ENCODE data around the gene CDK19. TPM values are rescaled to one million over a fixed set of nuclear protein-coding genes. Genes with fewer than 3 reads are reported as not detected.

The CDK19 gene
- total and polyA plus RNA-seq, 4 experiments from 2014 or later = 1.0 to 24.3 (median 13.2) TPM

DNA sequence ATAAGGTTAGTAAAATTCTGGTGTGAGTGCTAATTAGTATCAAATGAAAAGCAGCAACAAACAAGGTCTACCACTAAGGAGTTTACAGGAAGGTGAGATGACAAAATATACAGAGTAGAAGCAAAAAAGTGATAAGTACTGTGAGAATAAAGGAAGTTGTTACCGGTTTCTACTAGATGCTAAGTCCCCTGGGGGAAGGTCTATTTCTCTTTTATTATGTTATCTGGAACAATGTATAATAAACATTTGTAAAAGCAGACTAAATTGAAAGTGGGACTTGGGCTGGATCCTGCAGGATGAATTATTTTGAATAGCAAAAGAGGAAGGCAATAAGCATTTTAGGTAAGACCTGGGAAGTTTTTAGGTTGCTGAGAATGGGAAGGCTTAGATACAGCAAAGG lies 180.2 kb downstream of the CDK19 start:
- peaks cover 15 to 24% of the 10 kb centered on the region in 2 donors for H3K36me3 Mint-ChIP-seq
- Histone ChIP-seq H3K4me3 (ENCODE audit: low read length in 2 of 2) (no peak overlapping the region), H3K27ac (ENCODE audit: low read depth, low read length) (no peak overlapping the region), H3K9me3 (ENCODE audit: control insufficient read depth in 1 of 2, low read length in 2 of 2) (no peaks in the 10 kb centered on the region), H3K4me1 (ENCODE audit: insufficient read depth, low read length) (no peaks in the 10 kb centered on the region), H3K27me3 (ENCODE audit: insufficient read depth, low read length) (no peaks in the 10 kb centered on the region), H3K36me3 (ENCODE audit: insufficient read depth, low read length) (no peaks in the 10 kb centered on the region)
- ChIA-PET CTCF (ENCODE audit: partially characterized antibody) (no interaction called here), POLR2A (ENCODE audit: partially characterized antibody) (no interaction called here)
- intact Hi-C loops (cut with micrococcal nuclease) = no loop called here
- H3K27ac Mint-ChIP-seq = no peak overlapping the region
- H3K4me1 Mint-ChIP-seq = peaks cover 0 to 5% (median 0%) of the 10 kb centered on the region in 4 donors
- H3K27me3 Mint-ChIP-seq = no peaks in the 10 kb centered on the region
- no peaks in the 10 kb centered on the region for H3K9me3 Mint-ChIP-seq
- no peak overlapping the region for H3K4me3 Mint-ChIP-seq
- DNase-seq = no peak

DNA sequence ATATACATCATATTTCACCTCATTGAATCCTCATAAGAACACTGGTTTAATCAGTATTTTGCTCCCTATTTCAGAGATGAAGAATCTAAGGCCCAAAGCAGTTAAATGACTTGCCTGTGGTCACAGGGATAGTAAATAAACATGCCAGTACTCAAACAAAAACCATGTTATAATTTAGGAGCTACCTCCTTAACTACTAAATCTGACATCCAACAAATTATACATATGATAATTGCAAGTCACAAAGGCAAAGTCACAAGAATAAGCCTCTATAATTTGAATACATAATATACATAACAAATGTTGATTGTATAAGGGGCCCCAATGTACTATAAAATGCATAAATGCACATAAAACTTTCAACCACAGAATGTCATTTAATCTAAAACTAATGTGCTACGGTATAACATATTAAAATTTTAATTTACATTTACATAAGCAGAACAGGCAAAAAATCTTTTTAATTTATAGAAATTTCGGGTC lies 181.5 kb downstream of the CDK19 start:
- no peaks in the 10 kb centered on the region for H3K36me3 ChIP-seq (ENCODE audit: insufficient read depth, low read length)
- H3K9me3 Mint-ChIP-seq = no peaks in the 10 kb centered on the region
- ChIA-PET CTCF (ENCODE audit: partially characterized antibody) (interaction anchor here (1.0 kb wide), 1 partner anchor 73 kb away, joined by 3 read pairs; no protein-coding TSS in a partner anchor), POLR2A (ENCODE audit: partially characterized antibody) (no interaction called here)
- no peak overlapping the region for H3K4me3 ChIP-seq (ENCODE audit: low read length in 2 of 2)
- H3K27ac ChIP-seq (ENCODE audit: low read depth, low read length) = no peak overlapping the region
- no peaks in the 10 kb centered on the region for H3K27me3 Mint-ChIP-seq
- peaks cover 15 to 21% of the 10 kb centered on the region in 2 donors for H3K36me3 Mint-ChIP-seq
- no peak for DNase-seq
- H3K4me1 ChIP-seq (ENCODE audit: insufficient read depth, low read length) = no peaks in the 10 kb centered on the region
- H3K9me3 ChIP-seq (ENCODE audit: control insufficient read depth in 1 of 2, low read length in 2 of 2) = no peaks in the 10 kb centered on the region
- H3K4me3 Mint-ChIP-seq = no peak overlapping the region
- intact Hi-C loops (cut with micrococcal nuclease) = no loop called here
- no peak overlapping the region for H3K27ac Mint-ChIP-seq
- H3K4me1 Mint-ChIP-seq = peaks cover 0 to 5% (median 0%) of the 10 kb centered on the region in 4 donors
- H3K27me3 ChIP-seq (ENCODE audit: insufficient read depth, low read length) = no peaks in the 10 kb centered on the region

DNA sequence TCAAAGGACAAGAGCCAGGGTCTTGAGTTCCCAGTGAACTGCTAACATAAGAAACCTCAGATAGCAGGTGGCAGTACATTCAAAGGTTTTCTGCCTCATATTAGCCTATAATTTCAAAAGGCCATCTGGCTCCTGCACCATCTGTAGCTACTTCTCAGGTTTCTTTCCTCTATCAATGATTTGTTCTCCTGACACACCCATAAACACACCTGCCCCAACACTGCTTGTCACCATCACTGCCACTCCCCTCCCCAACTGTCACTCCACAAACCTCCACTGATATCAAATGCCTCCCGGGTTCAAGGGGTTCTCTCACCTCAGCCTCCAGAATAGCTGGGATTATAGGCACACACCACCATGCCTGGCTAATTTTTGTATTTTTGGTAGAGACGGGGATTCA lies 186.1 kb downstream of the CDK19 start:
- Mint-ChIP-seq H3K9me3 (no peaks in the 10 kb centered on the region), H3K27ac (no peak overlapping the region), H3K27me3 (no peaks in the 10 kb centered on the region), H3K4me1 (peaks cover 0 to 2% (median 0%) of the 10 kb centered on the region in 4 donors), H3K4me3 (no peak overlapping the region), H3K36me3 (peaks cover 10 to 14% of the 10 kb centered on the region in 2 donors)
- intact Hi-C loops (cut with micrococcal nuclease) = no loop called here
- POLR2A ChIA-PET (ENCODE audit: partially characterized antibody) = no interaction called here
- Histone ChIP-seq H3K4me1 (ENCODE audit: insufficient read depth, low read length) (no peaks in the 10 kb centered on the region), H3K36me3 (ENCODE audit: insufficient read depth, low read length) (no peaks in the 10 kb centered on the region), H3K27me3 (ENCODE audit: insufficient read depth, low read length) (no peaks in the 10 kb centered on the region), H3K27ac (ENCODE audit: low read depth, low read length) (no peak overlapping the region), H3K4me3 (ENCODE audit: low read length in 2 of 2) (no peak overlapping the region), H3K9me3 (ENCODE audit: control insufficient read depth in 1 of 2, low read length in 2 of 2) (no peaks in the 10 kb centered on the region)
- DNase-seq = no peak
- CTCF ChIA-PET (ENCODE audit: partially characterized antibody) = no interaction called here

DNA sequence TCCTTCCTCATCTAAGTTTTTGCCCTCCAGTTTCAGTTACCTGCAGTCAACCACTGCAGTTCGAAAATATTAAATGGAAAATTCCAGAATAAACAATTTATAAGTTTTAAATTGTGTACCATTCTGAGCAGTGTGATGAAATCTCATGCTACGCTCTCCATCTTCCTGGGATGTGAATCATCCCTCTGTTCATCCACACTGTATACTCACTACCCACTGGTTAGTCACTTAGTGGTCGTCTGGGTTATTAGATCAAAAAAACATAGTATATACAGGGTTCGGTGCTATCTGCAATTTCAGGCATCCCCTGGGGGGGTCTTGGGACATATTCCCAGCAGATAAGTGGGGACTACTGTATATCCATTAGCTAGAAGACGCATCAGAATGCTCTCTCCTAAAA lies 186.9 kb downstream of the CDK19 start:
- no peaks in the 10 kb centered on the region for H3K4me1 ChIP-seq (ENCODE audit: insufficient read depth, low read length)
- H3K36me3 ChIP-seq (ENCODE audit: insufficient read depth, low read length) = no peaks in the 10 kb centered on the region
- no peak overlapping the region for H3K27ac Mint-ChIP-seq
- intact Hi-C loops (cut with micrococcal nuclease) = no loop called here
- no peak for DNase-seq
- H3K4me1 Mint-ChIP-seq = peaks cover 0 to 2% (median 0%) of the 10 kb centered on the region in 4 donors
- ChIA-PET POLR2A (ENCODE audit: partially characterized antibody) (no interaction called here), CTCF (ENCODE audit: partially characterized antibody) (no interaction called here)
- H3K9me3 Mint-ChIP-seq = no peaks in the 10 kb centered on the region
- H3K4me3 Mint-ChIP-seq = no peak overlapping the region
- no peak overlapping the region for H3K4me3 ChIP-seq (ENCODE audit: low read length in 2 of 2)
- no peak overlapping the region for H3K27ac ChIP-seq (ENCODE audit: low read depth, low read length)
- H3K27me3 Mint-ChIP-seq = no peaks in the 10 kb centered on the region
- no peaks in the 10 kb centered on the region for H3K27me3 ChIP-seq (ENCODE audit: insufficient read depth, low read length)
- peaks cover 10 to 14% of the 10 kb centered on the region in 2 donors for H3K36me3 Mint-ChIP-seq
- H3K9me3 ChIP-seq (ENCODE audit: control insufficient read depth in 1 of 2, low read length in 2 of 2) = no peaks in the 10 kb centered on the region

DNA sequence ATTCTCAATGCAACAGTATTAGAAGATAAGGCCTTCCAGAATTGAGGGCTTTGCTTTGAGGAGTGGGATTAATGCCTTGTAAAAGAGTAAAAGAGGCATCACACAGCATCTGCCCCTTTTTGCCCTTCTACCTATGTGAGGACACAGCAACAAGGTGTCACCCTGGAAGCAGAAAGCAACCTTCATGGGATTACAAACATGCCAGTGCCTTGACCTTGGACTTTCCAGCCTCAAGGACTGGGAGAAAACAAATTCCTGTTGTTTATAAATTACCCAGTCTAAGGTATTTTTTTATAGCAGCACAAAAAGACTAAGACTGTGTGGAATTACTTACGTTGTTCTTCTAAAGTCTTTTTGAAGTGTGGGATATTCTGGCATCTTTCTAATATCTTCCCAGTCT lies 188.8 kb downstream of the CDK19 start:
- ChIA-PET POLR2A (ENCODE audit: partially characterized antibody) (no interaction called here), CTCF (ENCODE audit: partially characterized antibody) (no interaction called here)
- no peak overlapping the region for H3K4me3 Mint-ChIP-seq
- H3K36me3 Mint-ChIP-seq = peaks cover 22 to 29% of the 10 kb centered on the region in 2 donors
- Histone ChIP-seq H3K4me1 (ENCODE audit: insufficient read depth, low read length) (no peaks in the 10 kb centered on the region), H3K9me3 (ENCODE audit: control insufficient read depth in 1 of 2, low read length in 2 of 2) (no peaks in the 10 kb centered on the region), H3K27ac (ENCODE audit: low read depth, low read length) (no peak overlapping the region), H3K36me3 (ENCODE audit: insufficient read depth, low read length) (peaks cover 10% of the 10 kb centered on the region), H3K4me3 (ENCODE audit: low read length in 2 of 2) (no peak overlapping the region), H3K27me3 (ENCODE audit: insufficient read depth, low read length) (no peaks in the 10 kb centered on the region)
- DNase-seq = no peak
- H3K9me3 Mint-ChIP-seq = no peaks in the 10 kb centered on the region
- no peak overlapping the region for H3K27ac Mint-ChIP-seq
- no peaks in the 10 kb centered on the region for H3K27me3 Mint-ChIP-seq
- H3K4me1 Mint-ChIP-seq = peaks cover 0 to 2% (median 0%) of the 10 kb centered on the region in 4 donors
- intact Hi-C loops (cut with micrococcal nuclease) = no loop called here

DNA sequence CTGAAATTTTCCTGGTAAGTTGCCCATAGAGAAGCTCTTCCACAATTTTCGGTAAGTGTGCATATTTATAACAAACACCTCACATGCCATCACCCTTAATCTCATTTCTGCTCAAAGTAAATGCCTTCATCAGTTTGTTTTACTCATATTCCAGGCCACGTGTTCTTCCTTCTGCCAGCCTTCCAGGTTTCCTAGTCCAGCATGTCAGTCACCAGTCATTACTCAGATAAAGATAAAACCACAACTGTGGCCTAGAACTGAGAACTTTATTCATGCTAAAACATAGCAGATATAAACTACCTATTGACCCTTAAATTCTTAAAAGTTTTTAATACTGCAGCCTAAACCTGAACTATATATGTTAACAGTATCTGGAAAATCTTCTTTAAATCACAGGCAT lies 189.4 kb downstream of the CDK19 start:
- H3K27ac Mint-ChIP-seq = peak overlapping the region in 1 of 7 donors; percentile 24
- H3K36me3 Mint-ChIP-seq = peaks cover 25 to 32% of the 10 kb centered on the region in 2 donors
- H3K27me3 Mint-ChIP-seq = no peaks in the 10 kb centered on the region
- Histone ChIP-seq H3K27ac (ENCODE audit: low read depth, low read length) (no peak overlapping the region), H3K4me1 (ENCODE audit: insufficient read depth, low read length) (no peaks in the 10 kb centered on the region), H3K9me3 (ENCODE audit: control insufficient read depth in 1 of 2, low read length in 2 of 2) (no peaks in the 10 kb centered on the region), H3K36me3 (ENCODE audit: insufficient read depth, low read length) (peaks cover 10% of the 10 kb centered on the region), H3K27me3 (ENCODE audit: insufficient read depth, low read length) (no peaks in the 10 kb centered on the region), H3K4me3 (ENCODE audit: low read length in 2 of 2) (no peak overlapping the region)
- DNase-seq = no peak
- no peaks in the 10 kb centered on the region for H3K9me3 Mint-ChIP-seq
- no peaks in the 10 kb centered on the region for H3K4me1 Mint-ChIP-seq
- intact Hi-C loops (cut with micrococcal nuclease) = no loop called here
- CTCF ChIA-PET (ENCODE audit: partially characterized antibody) = no interaction called here
- POLR2A ChIA-PET (ENCODE audit: partially characterized antibody) = no interaction called here
- no peak overlapping the region for H3K4me3 Mint-ChIP-seq

DNA sequence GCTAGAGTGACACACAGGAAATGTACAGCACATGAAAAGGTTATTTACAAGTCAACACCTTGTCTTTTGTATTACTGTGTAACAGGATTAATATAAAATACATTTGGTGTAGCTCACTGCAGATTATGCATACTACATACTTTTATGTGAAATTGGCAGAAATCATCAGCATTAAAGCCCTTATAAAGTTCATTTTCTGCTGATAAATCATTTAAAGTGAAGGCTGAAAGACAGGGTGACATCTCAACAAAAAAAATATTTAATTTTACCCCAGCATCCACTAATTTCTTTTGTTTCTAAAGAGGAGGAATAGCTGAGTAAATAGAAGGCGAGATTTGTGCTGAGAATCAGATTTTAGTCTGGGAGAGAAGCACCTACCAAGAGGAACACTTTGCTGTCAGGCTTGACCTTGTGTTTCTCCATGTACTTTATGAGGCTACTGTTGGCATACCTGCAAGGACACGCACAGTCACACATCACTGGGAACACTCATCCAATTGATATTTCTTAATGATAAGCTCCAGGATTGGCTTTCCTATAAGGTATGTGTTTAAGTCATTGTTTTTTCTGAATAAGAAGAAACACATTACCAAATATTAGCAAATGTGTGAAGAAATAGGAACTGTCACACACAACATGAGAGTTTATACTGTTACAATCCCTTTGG lies 192.2 kb downstream of the CDK19 start:
- CTCF ChIA-PET (ENCODE audit: partially characterized antibody) = interaction anchor here (1.0 to 1.1 kb wide), 2 partner anchors 9 to 10 kb away, joined by 3 read pairs; no protein-coding TSS in a partner anchor
- no peak for DNase-seq
- H3K27ac ChIP-seq (ENCODE audit: low read depth, low read length) = no peak overlapping the region
- Mint-ChIP-seq H3K27me3 (no peaks in the 10 kb centered on the region), H3K27ac (peak overlapping the region in 1 of 7 donors; percentile 48), H3K4me1 (peaks cover 0 to 2% (median 0%) of the 10 kb centered on the region in 4 donors), H3K36me3 (peaks cover 44 to 53% of the 10 kb centered on the region in 2 donors), H3K4me3 (no peak overlapping the region), H3K9me3 (no peaks in the 10 kb centered on the region)
- H3K36me3 ChIP-seq (ENCODE audit: insufficient read depth, low read length) = peaks cover 10% of the 10 kb centered on the region
- no peaks in the 10 kb centered on the region for H3K9me3 ChIP-seq (ENCODE audit: control insufficient read depth in 1 of 2, low read length in 2 of 2)
- intact Hi-C loops (cut with micrococcal nuclease) = no loop called here
- H3K4me1 ChIP-seq (ENCODE audit: insufficient read depth, low read length) = no peaks in the 10 kb centered on the region
- POLR2A ChIA-PET (ENCODE audit: partially characterized antibody) = no interaction called here
- H3K27me3 ChIP-seq (ENCODE audit: insufficient read depth, low read length) = no peaks in the 10 kb centered on the region
- no peak overlapping the region for H3K4me3 ChIP-seq (ENCODE audit: low read length in 2 of 2)
